ENCODE measurements around the gene CA12.

CA12 gene

DNA sequence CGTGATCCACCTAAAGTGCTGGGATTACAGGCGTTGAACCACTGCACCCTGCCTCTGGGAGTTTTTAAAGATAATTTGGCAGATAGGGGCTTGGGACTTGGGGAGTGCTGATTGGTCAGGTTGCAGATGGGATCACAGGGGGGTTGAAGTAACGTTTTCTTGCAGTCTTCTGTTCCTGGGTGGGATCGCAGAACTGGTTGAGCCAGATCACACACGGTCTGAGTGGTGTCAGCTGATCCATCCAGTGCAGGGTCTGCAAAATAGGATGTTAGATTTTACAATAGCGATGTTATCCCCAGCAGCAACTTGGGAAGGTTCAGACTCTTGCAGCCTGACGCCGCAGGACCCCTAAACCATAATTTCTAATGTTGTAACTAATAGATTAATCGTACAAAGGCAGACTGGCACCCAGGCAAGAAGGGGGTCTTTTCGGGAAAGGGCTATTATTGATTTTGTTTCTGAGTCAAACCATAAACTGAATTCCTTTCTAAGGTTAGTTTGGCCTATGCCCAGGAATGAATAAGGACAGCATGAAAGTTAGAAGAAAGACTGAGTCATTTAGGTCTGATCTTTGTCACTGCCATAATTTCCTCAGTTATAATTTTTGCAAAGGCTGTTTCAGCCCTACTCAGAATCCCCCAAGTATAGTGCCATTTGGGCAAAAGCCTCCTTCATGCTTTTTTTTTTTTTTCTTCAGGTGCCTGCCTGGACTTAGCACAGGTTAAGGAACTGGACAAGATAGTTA lies 1.5 kb upstream of the CA12 start:
- POLR2A ChIA-PET = no interaction called here
- CTCF ChIA-PET = interaction anchor here (1.3 kb wide), 1 partner anchor 11 kb away, joined by 4 read pairs; no protein-coding TSS in a partner anchor

DNA sequence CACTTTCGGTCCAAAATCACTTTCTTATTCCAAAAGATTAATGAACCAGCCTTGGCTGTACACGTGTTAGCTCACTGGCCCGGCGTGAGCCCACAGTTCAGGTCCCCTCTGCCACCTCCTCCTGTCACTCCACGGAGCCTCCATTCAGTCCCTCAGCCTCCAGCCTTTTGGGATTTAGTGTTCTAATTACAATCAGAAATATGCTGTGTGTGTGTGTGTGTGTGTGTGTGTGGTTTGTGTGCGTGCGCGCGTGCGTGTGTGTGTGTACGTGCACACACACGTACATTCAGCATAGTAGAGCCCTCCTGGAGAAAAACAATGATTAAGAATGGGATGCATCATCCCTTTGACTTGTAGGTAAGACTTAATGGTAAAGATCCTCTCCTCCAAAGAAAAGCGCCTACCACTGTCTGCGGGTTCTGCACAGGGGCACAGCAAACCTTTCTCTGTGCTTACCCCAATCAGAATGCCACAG lies 801 bp downstream of the CA12 start:
- H3K4me3 ChIP-seq (ENCODE audit: low read depth, low read length) = peak overlapping the region; percentile 73
- ChIA-PET POLR2A (no interaction called here), CTCF (interaction anchor here (0.6 to 2.7 kb wide), 5 partner anchors 10 to 178 kb away, joined by 3 to 9 read pairs (median 6); no protein-coding TSS in a partner anchor)
- no peak for DNase-seq (ENCODE audit: low read depth, low spot score)
- TF ChIP-seq, protein P1, sequence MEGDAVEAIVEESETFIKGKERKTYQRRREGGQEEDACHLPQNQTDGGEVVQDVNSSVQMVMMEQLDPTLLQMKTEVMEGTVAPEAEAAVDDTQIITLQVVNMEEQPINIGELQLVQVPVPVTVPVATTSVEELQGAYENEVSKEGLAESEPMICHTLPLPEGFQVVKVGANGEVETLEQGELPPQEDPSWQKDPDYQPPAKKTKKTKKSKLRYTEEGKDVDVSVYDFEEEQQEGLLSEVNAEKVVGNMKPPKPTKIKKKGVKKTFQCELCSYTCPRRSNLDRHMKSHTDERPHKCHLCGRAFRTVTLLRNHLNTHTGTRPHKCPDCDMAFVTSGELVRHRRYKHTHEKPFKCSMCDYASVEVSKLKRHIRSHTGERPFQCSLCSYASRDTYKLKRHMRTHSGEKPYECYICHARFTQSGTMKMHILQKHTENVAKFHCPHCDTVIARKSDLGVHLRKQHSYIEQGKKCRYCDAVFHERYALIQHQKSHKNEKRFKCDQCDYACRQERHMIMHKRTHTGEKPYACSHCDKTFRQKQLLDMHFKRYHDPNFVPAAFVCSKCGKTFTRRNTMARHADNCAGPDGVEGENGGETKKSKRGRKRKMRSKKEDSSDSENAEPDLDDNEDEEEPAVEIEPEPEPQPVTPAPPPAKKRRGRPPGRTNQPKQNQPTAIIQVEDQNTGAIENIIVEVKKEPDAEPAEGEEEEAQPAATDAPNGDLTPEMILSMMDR (IDR thresholded peaks at IDR 0.05; ENCODE audit: insufficient read depth, low read length, missing control alignments) = no peak

More for the DNA sequence above, 1.5 kb upstream of the CA12 start:
- no peak overlapping the region for H3K4me3 ChIP-seq (ENCODE audit: low read depth, low read length)
- no peak for DNase-seq (ENCODE audit: low read depth, low spot score)
- TF ChIP-seq, protein P1 (IDR thresholded peaks at IDR 0.05; ENCODE audit: insufficient read depth, low read length, missing control alignments) = no peak

DNA sequence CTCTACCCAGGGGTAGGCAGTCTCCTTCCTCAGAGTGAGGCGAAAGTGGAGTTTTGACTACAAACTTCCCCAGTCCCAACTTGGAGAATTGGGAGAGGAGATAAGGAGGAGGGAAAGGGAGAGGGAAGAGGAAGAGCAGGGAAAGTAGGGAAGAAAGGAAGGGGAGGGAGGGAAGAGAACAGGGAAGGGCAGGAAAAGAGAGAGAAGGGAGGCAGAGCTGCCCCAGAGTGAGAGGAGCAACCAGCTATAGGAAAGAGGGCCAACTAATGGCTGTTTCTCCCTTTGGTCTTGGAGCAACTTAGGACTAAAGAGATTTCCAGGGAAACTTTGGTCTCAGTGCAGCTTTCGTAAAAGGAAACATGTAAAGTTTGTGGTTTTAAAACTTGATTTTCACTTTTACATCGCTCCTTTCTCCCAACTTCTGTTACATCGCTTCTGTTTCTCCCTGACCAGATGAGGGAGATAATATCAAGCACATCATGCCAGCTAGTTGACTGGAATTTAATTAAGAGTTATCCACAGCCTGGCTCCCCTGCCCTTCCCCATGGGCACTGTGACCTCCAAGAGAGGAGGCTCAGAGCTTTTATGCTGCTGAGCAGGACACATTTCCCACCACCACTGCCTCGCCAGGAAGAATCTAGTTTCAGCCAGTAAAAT lies 1.4 kb downstream of the CA12 start:
- no peak for DNase-seq (ENCODE audit: low read depth, low spot score)
- TF ChIP-seq, protein P1 (IDR thresholded peaks at IDR 0.05; ENCODE audit: insufficient read depth, low read length, missing control alignments) = no peak
- ChIA-PET POLR2A (no interaction called here), CTCF (interaction anchor here (0.6 to 2.7 kb wide), 6 partner anchors 9 to 177 kb away, joined by 3 to 9 read pairs (median 6); no protein-coding TSS in a partner anchor)
- H3K4me3 ChIP-seq (ENCODE audit: low read depth, low read length) = peak overlapping the region; percentile 73

DNA sequence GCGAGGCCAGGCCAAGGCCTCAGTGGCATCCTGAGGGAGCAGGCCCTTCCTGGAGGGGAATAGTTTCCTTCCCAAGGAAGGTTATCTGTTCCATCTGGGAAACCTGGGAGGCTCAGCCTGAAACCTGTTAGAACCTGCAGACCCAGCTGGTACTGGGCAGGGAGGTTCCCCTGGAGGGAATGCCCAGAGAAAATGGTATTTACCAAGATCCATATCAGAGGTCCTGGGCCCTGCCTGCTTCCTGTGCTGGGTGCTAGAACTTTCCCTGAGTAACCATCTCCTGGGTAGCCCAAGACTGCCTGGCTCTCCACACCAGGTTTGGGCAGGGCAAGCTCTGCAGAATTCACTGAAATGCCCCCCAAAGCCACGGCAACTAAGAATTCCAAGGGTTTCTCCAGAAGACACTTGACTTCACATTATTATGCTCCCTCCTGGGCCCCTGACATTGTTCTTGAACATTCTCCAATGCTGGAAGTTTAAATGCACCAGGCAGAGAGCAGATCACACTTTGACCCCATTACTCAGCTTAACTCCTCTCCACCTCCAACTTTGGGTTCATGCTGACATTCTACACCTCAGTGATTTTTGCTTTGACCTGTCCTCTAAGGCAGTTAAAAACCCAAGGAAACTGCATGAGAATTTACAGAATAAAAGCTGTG lies 2.0 kb downstream of the CA12 start:
- ChIA-PET CTCF (interaction anchor here (1.0 to 2.7 kb wide), 7 partner anchors 8 to 108 kb away, joined by 3 to 9 read pairs (median 5); no protein-coding TSS in a partner anchor), POLR2A (no interaction called here)
- peak overlapping the region; percentile 73 for H3K4me3 ChIP-seq (ENCODE audit: low read depth, low read length)
- no peak for DNase-seq (ENCODE audit: low read depth, low spot score)
- TF ChIP-seq, protein P1 (IDR thresholded peaks at IDR 0.05; ENCODE audit: insufficient read depth, low read length, missing control alignments) = no peak

DNA sequence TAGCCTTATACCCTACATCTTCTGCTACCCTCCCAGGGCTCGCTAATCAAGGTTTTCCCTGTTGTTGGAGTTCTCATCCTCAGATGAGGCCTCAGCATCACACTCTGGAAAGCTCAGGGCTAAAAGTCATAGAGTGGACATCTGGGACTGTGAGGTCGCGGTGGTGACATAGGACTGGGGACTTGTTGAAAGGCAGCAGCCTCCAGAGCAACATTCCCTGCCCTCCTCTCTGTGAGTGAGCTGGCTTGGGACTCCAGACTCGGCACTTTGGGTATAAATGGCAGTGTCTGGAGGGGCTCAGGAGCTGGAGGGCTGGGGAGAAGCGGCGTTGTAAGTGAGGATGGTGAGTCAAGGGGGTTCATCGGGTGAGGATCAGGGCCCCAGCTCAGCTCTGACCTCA lies 2.7 kb downstream of the CA12 start:
- POLR2A ChIA-PET = no interaction called here
- H3K4me3 ChIP-seq (ENCODE audit: low read depth, low read length) = peak overlapping the region; percentile 1; the same call in 1 of the 2 replicates
- TF ChIP-seq, protein P1 (IDR thresholded peaks at IDR 0.05; ENCODE audit: insufficient read depth, low read length, missing control alignments) = no peak
- CTCF ChIA-PET = interaction anchor here (1.0 to 2.7 kb wide), 5 partner anchors 10 to 108 kb away, joined by 3 to 9 read pairs (median 3); no protein-coding TSS in a partner anchor
- DNase-seq (ENCODE audit: low read depth, low spot score) = no peak
